Heart right ventricle (tissue), 16 donors: ENCODE measurements around the gene METTL21A. TPM values are rescaled to one million over a fixed set of nuclear protein-coding genes. Genes with fewer than 3 reads are reported as not detected.
"Not testable (repeated sequence)": the region's sequence is repeated elsewhere in the genome, so short reads cannot be mapped to it uniquely, and the experiment has no call there.

ENCODE experiments used
- ATAC-seq, 8 donors: fragments of 200-7000 bp; cut with Tn5 transposase; one replicate each; pipeline ENCODE4 v1.9.1; 2020; ENCODE audit warnings: mild to moderate bottlenecking in 8 of 8, moderate library complexity in 8 of 8, moderate number of reproducible peaks in 1 of 8
- DNase-seq, 2 donors: peaks; one replicate each; pipeline ENCODE4 v3.0.0-alpha.2; 2020
- H3K27ac ChIP-seq, 10 donors: fragments of 200-600 bp; sonication (generic) in 2 of 10; one replicate each; pipeline versions ENCODE4 v1.5.0 to v1.8.0; 2020 to 2022; ENCODE audit warnings: mild to moderate bottlenecking in 3 of 10
- H3K27me3 ChIP-seq, 7 donors: fragments of 200-600 bp; one replicate each; pipeline ENCODE4 v1.8.0; 2021 to 2022; ENCODE audit warnings: mild to moderate bottlenecking in 2 of 7
- H3K36me3 ChIP-seq, 9 donors: fragments of 200-600 bp; sonication (generic) in 1 of 9; one replicate each; pipeline versions ENCODE4 v1.5.0 to v1.8.0; 2020 to 2022; ENCODE audit warnings: mild to moderate bottlenecking in 2 of 9
- H3K4me1 ChIP-seq, 9 donors: fragments of 200-600 bp; sonication (generic) in 1 of 9; one replicate each; pipeline versions ENCODE4 v1.5.0 to v1.8.0; 2020 to 2022; ENCODE audit warnings: mild to moderate bottlenecking in 4 of 9
- H3K4me3 ChIP-seq, 10 donors: fragments of 200-600 bp; sonication (generic) in 2 of 10; one replicate each; pipeline versions ENCODE4 v1.5.0 to v1.8.0; 2020 to 2022; ENCODE audit warnings: mild to moderate bottlenecking in 7 of 10, moderate library complexity in 2 of 10
- H3K9me3 ChIP-seq, 11 donors: fragments of 200-600 bp in 10 of 11; sonication (generic) in 2 of 11; one replicate each; pipeline versions ENCODE4 v1.5.0 to v1.8.0; 2013 to 2022; ENCODE audit warnings: mild to moderate bottlenecking in 2 of 11, control low read depth in 1 of 11, moderate library complexity in 1 of 11
- whole genome bisulfite sequencing, 2 donors: extraction: QIAGEN DNeasy Blood & Tissue Kit; methylation state at CpG; one replicate each; pipeline ENCODE4 v1.1.7; 2013; ENCODE audit warnings: inconsistent platforms in 1 of 2; 5-methylcytosine and 5-hydroxymethylcytosine counted together
- intact Hi-C, 10 donors: fragments of 100-400 bp; cut with DNase I; formaldehyde crosslinking; loops; one replicate each; pipeline versions ENCODE4 v1.11.1 to v1.14.2; 2022
- polyA plus RNA-seq, 2 donors: library from polyadenylated mRNA; stranded (reverse); fragments of 200-250 nt; gene quantifications; one replicate each; pipeline ENCODE4 v1.2.3, GENCODE V29; 2013
- total RNA-seq, 10 donors: library from RNA; stranded (reverse); fragmentation: NEBNext Ultra II Directional in 3 of 10; extraction: Animal tissue kit (Norgen Biotek cat#: 25700) in 3 of 10; gene quantifications; one replicate each; pipeline versions ENCODE4 v1.2.1 to v1.2.4, GENCODE V29; 2021 to 2023
- TF ChIP-seq, protein P1 (sequence below), 9 donors: fragments of 200-600 bp; sonication (generic) in 2 of 9; IDR thresholded peaks; one replicate each; pipeline versions ENCODE4 v1.5.0 to v1.8.0; 2021 to 2022; ENCODE audit warnings: antibody characterized with exemption in 9 of 9, mild to moderate bottlenecking in 5 of 9, moderate library complexity in 1 of 9
- donor health status: Arrhythmogenic right ventricular cardiomyopathy.
- donor health status: ischemic (EF 13 %, LVEDD 7.1; RV severe dilation, severe dysfunction).
- donor health status: healthy with polysubstance abuse.
- donor health status: DM: no; HTN: yes; CAD: no.
- donor health status: DM: no; HTN: no; CAD: no.
- donor health status: ischemic (EF 25% LVEDD 6.9; RV normal size, moderate dysfunction).
- donor health status: ischemic (EF 25% LVEDD 5.7; RV mildly dilated, moderate dysfunction).
- donor health status: healthy.
- donor health status: DM: yes; HTN: yes; CAD: no.
- donor health status: Ischemic cardiomyopathy.
- donor health status: ischemic (EF 35%, LVEDD 5.7; RV mildly dilated, moderate dysfunction).
- donor health status: nonischemic (EF 11% LVEDD 7.7; RV severe dilation, severe dysfunction).
- donor health status: DM: yes; HTN: yes; CAD: no.
- donor health status: PGD.
- donor health status: ischemic (EF 29% LVEDD 5.4; RV normal size, mild dysfunction).
- donor health status: nonischemic (EF 23%, LVEDD 6.1; RV moderate dilation, normal function).

Gene METTL21A
- total and polyA plus RNA-seq, 12 donors = 10.0 to 22.5 (median 13.8) TPM

DNA sequence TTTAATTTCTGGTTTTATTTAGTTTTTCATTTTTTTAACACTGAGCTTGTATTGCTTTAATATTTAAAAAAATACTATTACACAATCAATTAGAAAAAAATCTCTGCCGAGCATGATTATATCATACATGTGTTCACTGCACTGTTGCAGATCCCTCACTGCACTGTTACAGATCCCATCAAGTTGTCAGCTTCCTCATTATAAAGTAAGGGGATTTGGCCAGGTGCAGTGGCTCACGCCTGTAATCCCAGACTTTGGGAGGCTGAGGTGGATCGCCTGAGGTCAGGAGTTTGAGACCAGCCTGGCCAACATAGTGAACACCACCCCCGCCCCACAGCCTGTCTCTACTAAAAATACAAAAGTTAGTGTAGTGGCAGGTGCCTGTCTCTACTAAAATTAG, 33.0 kb upstream of the METTL21A start:
- ATAC-seq (no peak), DNase-seq (no peak)
- TF ChIP-seq, protein P1, sequence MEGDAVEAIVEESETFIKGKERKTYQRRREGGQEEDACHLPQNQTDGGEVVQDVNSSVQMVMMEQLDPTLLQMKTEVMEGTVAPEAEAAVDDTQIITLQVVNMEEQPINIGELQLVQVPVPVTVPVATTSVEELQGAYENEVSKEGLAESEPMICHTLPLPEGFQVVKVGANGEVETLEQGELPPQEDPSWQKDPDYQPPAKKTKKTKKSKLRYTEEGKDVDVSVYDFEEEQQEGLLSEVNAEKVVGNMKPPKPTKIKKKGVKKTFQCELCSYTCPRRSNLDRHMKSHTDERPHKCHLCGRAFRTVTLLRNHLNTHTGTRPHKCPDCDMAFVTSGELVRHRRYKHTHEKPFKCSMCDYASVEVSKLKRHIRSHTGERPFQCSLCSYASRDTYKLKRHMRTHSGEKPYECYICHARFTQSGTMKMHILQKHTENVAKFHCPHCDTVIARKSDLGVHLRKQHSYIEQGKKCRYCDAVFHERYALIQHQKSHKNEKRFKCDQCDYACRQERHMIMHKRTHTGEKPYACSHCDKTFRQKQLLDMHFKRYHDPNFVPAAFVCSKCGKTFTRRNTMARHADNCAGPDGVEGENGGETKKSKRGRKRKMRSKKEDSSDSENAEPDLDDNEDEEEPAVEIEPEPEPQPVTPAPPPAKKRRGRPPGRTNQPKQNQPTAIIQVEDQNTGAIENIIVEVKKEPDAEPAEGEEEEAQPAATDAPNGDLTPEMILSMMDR (IDR thresholded peaks at IDR 0.05) = no peak
- H3K27ac ChIP-seq = no peak overlapping the region
- no peaks in the 10 kb centered on the region for H3K4me1 ChIP-seq
- H3K36me3 ChIP-seq = no peaks in the 10 kb centered on the region
- H3K4me3 ChIP-seq = no peak overlapping the region
- WGBS, 2 donors = 85 to 89% methylated on average over 4 of the region's 4 CpGs
- intact Hi-C loops = loop anchor here in 1 of 10 donors (10.0 kb wide), 1 partner anchor 47 kb away; no protein-coding TSS in a partner anchor
- H3K9me3 ChIP-seq = no peaks in the 10 kb centered on the region
- H3K27me3 ChIP-seq = no peaks in the 10 kb centered on the region

DNA sequence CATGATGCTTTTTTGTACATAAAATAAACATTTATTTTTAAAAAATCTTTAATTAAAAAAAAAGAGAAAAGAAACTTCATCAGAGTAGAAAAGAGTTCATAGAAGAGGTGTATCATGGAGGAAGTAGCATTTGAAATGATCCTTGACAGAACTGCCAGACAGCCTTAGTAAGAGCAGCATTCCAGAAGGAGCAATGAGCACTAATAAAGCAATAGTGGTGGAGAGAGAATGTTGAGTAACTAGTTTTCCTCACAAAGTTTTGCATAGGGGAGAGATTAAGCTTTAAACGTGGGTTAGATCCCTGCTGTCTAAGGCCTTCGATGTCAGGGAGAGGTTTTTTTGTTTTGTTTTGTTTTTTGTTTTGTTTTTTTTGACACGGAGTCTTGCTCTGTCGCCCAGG, 29.8 kb upstream of the METTL21A start:
- Histone ChIP-seq H3K9me3 (no peaks in the 10 kb centered on the region), H3K27me3 (no peaks in the 10 kb centered on the region), H3K4me3 (no peak overlapping the region), H3K4me1 (no peaks in the 10 kb centered on the region), H3K36me3 (no peaks in the 10 kb centered on the region), H3K27ac (no peak overlapping the region)
- 71 to 78% methylated on average over 4 of the region's 4 CpGs for WGBS, 2 donors
- intact Hi-C loops = loop anchor here in 1 of 10 donors (10.0 kb wide), 1 partner anchor 50 kb away; no protein-coding TSS in a partner anchor
- TF ChIP-seq, protein P1 (IDR thresholded peaks at IDR 0.05) = no peak
- ATAC-seq (no peak), DNase-seq (no peak)

DNA sequence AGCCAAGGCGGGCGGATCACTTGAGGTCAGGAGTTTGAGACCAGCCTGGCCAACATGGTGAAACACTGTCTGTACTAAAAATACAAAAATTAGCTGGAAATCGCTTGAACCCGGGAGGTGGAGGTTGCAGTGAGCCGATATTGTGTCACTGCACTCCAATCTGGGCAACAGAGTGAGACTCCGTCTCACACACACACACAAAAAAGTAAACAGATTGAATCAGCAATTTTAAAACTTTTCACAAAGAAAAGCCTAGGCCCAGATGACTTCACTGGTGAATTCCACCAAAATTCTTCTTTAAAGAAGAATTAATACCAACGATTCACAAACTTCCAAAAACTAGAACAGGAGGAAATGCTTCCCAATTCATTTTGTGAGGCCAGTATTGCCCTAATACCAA, 21.4 kb upstream of the METTL21A start:
- intact Hi-C loops, ATAC-seq: not testable (repeated sequence)
- 92 to 93% methylated on average over 7 of the region's 7 CpGs for WGBS, 2 donors

DNA sequence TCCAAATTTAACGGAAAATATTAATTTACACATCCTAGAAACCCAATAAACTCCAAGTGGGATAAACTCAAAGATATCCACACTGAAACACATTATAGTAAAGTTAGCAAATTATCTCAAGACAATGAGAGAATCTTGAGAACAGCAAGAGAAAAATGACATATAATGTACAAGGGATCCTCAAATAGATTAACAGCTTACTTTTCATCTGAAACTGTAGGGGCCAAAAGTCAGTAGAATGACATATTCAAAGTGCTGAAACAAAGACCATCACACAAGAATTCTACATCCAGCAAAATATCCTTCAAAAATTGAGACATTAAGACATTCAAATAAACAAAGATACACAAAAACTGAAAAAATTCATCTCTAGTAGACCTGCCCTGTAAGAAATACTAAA, 18.7 kb upstream of the METTL21A start:
- Histone ChIP-seq H3K4me1 (no peaks in the 10 kb centered on the region), H3K4me3 (no peak overlapping the region), H3K27ac (no peak overlapping the region), H3K9me3 (peaks cover 0 to 15% (median 0%) of the 10 kb centered on the region in 11 donors), H3K36me3 (no peaks in the 10 kb centered on the region), H3K27me3 (no peaks in the 10 kb centered on the region)
- no peak for DNase-seq
- 95 to 100% methylated on average over 1 of the region's 1 CpG for WGBS, 2 donors
- TF ChIP-seq, protein P1 (IDR thresholded peaks at IDR 0.05) = no peak
- no peak for ATAC-seq
- intact Hi-C loops = no loop called here

More for the DNA sequence above, 21.4 kb upstream of the METTL21A start:
- H3K9me3 ChIP-seq, H3K27me3 ChIP-seq, H3K4me3 ChIP-seq, DNase-seq, H3K27ac ChIP-seq, H3K36me3 ChIP-seq, H3K4me1 ChIP-seq: not testable (repeated sequence)

DNA sequence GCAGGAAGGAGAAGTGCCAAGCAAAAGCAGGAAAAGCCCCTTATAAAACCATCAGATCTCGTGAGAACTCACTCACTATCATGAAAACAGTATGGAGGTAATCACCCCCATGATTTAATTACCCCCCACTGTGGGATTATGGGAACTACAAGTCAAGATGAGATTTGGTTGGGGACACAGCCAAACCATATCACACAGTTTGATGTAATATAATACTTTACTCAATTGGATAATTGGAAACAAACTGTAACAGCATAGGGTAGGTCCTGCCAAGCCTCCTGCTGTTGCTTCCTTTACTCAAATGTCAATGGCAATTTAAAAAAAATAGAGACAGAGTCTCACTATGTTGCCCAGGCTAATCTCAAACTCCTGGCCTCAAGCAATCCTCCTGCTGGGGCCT, 15.5 kb upstream of the METTL21A start:
- WGBS, 2 donors = 68% methylated on average over 1 of the region's 1 CpG
- ATAC-seq (no peak), DNase-seq (no peak)
- Histone ChIP-seq H3K27me3 (no peaks in the 10 kb centered on the region), H3K36me3 (no peaks in the 10 kb centered on the region), H3K4me1 (peaks cover 0 to 6% (median 0%) of the 10 kb centered on the region in 9 donors), H3K4me3 (no peak overlapping the region), H3K9me3 (peaks cover 0 to 15% (median 0%) of the 10 kb centered on the region in 11 donors), H3K27ac (no peak overlapping the region)
- TF ChIP-seq, protein P1 (IDR thresholded peaks at IDR 0.05) = no peak
- intact Hi-C loops = no loop called here
